Lower leg skin (tissue), 4 donors: ENCODE measurements around the gene MRPS2. TPM values are rescaled to one million over a fixed set of nuclear protein-coding genes. Genes with fewer than 3 reads are reported as not detected.

Experiments
- DNase-seq, 2 donors: peaks; one replicate each; pipeline ENCODE4 v3.0.0-alpha.2; 2019; ENCODE audit warnings: low spot score in 2 of 2
- H3K4me3 ChIP-seq: fragments of 200-600 bp; sonication (generic); 2 replicates; pipeline ENCODE4 v1.5.1; 2017; ENCODE audit warnings: mild to moderate bottlenecking, low read depth; ENCODE audit not compliant: poor library complexity, severe bottlenecking
- CTCF ChIP-seq, 3 donors: fragments of 450-650 bp; IDR thresholded peaks; one replicate each; pipeline ENCODE4 v1.5.1; 2016; ENCODE audit warnings: antibody characterized with exemption in 3 of 3, mild to moderate bottlenecking in 3 of 3, moderate library complexity in 2 of 3
- POLR2A ChIP-seq, 2 donors: fragments of 450-650 bp; IDR thresholded peaks; one replicate each; pipeline ENCODE4 v1.6.1; 2016 to 2017; ENCODE audit warnings: antibody characterized with exemption in 2 of 2, mild to moderate bottlenecking in 1 of 2, moderate library complexity in 1 of 2
- WGBS, 2 donors: methylation state at CpG; one replicate each; pipeline ENCODE4 v1.1.5; 2018; 5-methylcytosine and 5-hydroxymethylcytosine counted together
- intact Hi-C: fragments of 100-400 bp; cut with DNase I; formaldehyde crosslinking; loops from one replicate; pipeline ENCODE4 v1.15.0; 2023; ENCODE audit warnings: low total_unique reads
- total RNA-seq, 4 donors: library from RNA; depleted of rRNA; stranded (reverse); fragments of >200 nt; gene quantifications; one replicate each; pipeline ENCODE4 v1.1.0, GENCODE V29; 2016

MRPS2 gene
- total RNA-seq, 4 donors from 2014 or later: 41.3 to 61.6 (median 49.7) TPM

- no peak for DNase-seq
- intact Hi-C loops: no loop called here
- peak overlapping the region; percentile 57 for H3K4me3 ChIP-seq
- no peak for TF ChIP-seq CTCF (IDR thresholded peaks at IDR 0.05)
- no peak for TF ChIP-seq POLR2A (IDR thresholded peaks at IDR 0.05)
- WGBS, 2 donors: 1 to 3% methylated on average over 12 to 43 of the region's 76 CpGs
Measured at GRCh38 chr9:135480071-135480939, 20.2 kb upstream of the MRPS2 start.

- no peak overlapping the region for H3K4me3 ChIP-seq
- DNase-seq: no peak
- WGBS, 2 donors: 43% methylated on average over 11 of the region's 11 CpGs
- TF ChIP-seq POLR2A (IDR thresholded peaks at IDR 0.05): no peak
- no peak for TF ChIP-seq CTCF (IDR thresholded peaks at IDR 0.05)
- intact Hi-C loops: no loop called here
Measured at GRCh38 chr9:135480940-135481310, 19.6 kb upstream of the MRPS2 start.

GRCh38 chr9:135482015-135482754 is 18.3 kb upstream of the MRPS2 start:
- intact Hi-C loops: no loop called here
- DNase-seq: no peak
- 71 to 74% methylated on average over 8 of the region's 8 CpGs for WGBS, 2 donors
- H3K4me3 ChIP-seq: no peak overlapping the region
- TF ChIP-seq CTCF (IDR thresholded peaks at IDR 0.05) (no peak), POLR2A (IDR thresholded peaks at IDR 0.05) (no peak)

GRCh38 chr9:135484460-135485277 is 15.8 kb upstream of the MRPS2 start:
- DNase-seq: no peak
- intact Hi-C loops: no loop called here
- TF ChIP-seq CTCF (IDR thresholded peaks at IDR 0.05) (no peak), POLR2A (IDR thresholded peaks at IDR 0.05) (no peak)
- H3K4me3 ChIP-seq: no peak overlapping the region
- WGBS, 2 donors: 95 to 96% methylated on average over 47 of the region's 47 CpGs

- intact Hi-C loops: no loop called here
- 95 to 98% methylated on average over 23 to 25 of the region's 25 CpGs for WGBS, 2 donors
- no peak for DNase-seq
- no peak overlapping the region for H3K4me3 ChIP-seq
- no peak for TF ChIP-seq POLR2A (IDR thresholded peaks at IDR 0.05)
Measured at GRCh38 chr9:135485385-135485784, 15.1 kb upstream of the MRPS2 start.
